ENCODE data around the gene EAPP.
"Not testable (repeated sequence)": the region's sequence is repeated elsewhere in the genome, so short reads cannot be mapped to it uniquely, and the experiment has no call there.

Gene EAPP

GRCh38 chr14:34539407-34540180 lies at the start of gene EAPP:
Gene EAPP (minus strand): TSS chr14:34539701. CDS start chr14:34539628, 73 bp downstream.
- DNase-seq = peak; percentile 97 to 99 (median 98)

GRCh38 chr14:34583525-34583924 lies 44.0 kb upstream of the EAPP start:
- peak in 1 of 42 donors; percentile 2 for DNase-seq
- intact Hi-C loops (cut with DNase I) = no loop called here

More at GRCh38 chr14:34539407-34540180, at the start of gene EAPP:
- intact Hi-C loops (cut with DNase I) = loop anchor here (5.0 kb wide), 1 partner anchor 77 kb away; the partner anchor contains the start of gene SPTSSA

- DNase-seq = peak in 1 of 42 donors; percentile 25
- intact Hi-C loops (cut with DNase I) = no loop called here
Measured at GRCh38 chr14:34582117-34582680, 42.7 kb upstream of the EAPP start.

GRCh38 chr14:34580381-34580780 lies 40.9 kb upstream of the EAPP start:
- peak in 3 of 42 donors; percentile 8 to 13 (median 9) for DNase-seq
- intact Hi-C loops (cut with DNase I) = no loop called here

- intact Hi-C loops (cut with DNase I) = no loop called here
- peak in 1 of 42 donors; percentile 12 for DNase-seq
Measured at GRCh38 chr14:34571771-34572170, 32.3 kb upstream of the EAPP start.

GRCh38 chr14:34569750-34570149 lies 30.2 kb upstream of the EAPP start:
- intact Hi-C loops (cut with DNase I) = no loop called here

GRCh38 chr14:34568803-34569202 lies 29.3 kb upstream of the EAPP start:
- DNase-seq = peak in 2 of 42 donors; percentile 7 to 28
- intact Hi-C loops (cut with DNase I) = no loop called here

More at GRCh38 chr14:34569750-34570149, 30.2 kb upstream of the EAPP start:
- no peak for DNase-seq

GRCh38 chr14:34562776-34563150 lies 23.3 kb upstream of the EAPP start:
- no peak for DNase-seq
- intact Hi-C loops (cut with DNase I) = no loop called here

- intact Hi-C loops (cut with DNase I); DNase-seq: not testable (repeated sequence)
Measured at GRCh38 chr14:34562037-34562775, 22.7 kb upstream of the EAPP start.

- DNase-seq; intact Hi-C loops (cut with DNase I): not testable (repeated sequence)
Measured at GRCh38 chr14:34556498-34556829, 17.0 kb upstream of the EAPP start.

- intact Hi-C loops (cut with DNase I) = not testable (repeated sequence)
Measured at GRCh38 chr14:34555583-34556497, 16.3 kb upstream of the EAPP start.

GRCh38 chr14:34554540-34555250 lies 15.2 kb upstream of the EAPP start:
- intact Hi-C loops (cut with DNase I) = no loop called here
- DNase-seq = peak in 4 of 42 donors; percentile 7 to 34 (median 24)

More at GRCh38 chr14:34555583-34556497, 16.3 kb upstream of the EAPP start:
- DNase-seq = not testable (repeated sequence)

- peak in 1 of 42 donors; percentile 29 for DNase-seq
- intact Hi-C loops (cut with DNase I) = not testable (repeated sequence)
Measured at GRCh38 chr14:34549276-34549966, 9.9 kb upstream of the EAPP start.

- intact Hi-C loops (cut with DNase I) = no loop called here
Measured at GRCh38 chr14:34548472-34548981, 9.0 kb upstream of the EAPP start.

GRCh38 chr14:34547136-34547520 lies 7.6 kb upstream of the EAPP start:
- DNase-seq; intact Hi-C loops (cut with DNase I): not testable (repeated sequence)

More at GRCh38 chr14:34548472-34548981, 9.0 kb upstream of the EAPP start:
- DNase-seq = peak in 1 of 42 donors; percentile 30

GRCh38 chr14:34546272-34547135 lies 7.0 kb upstream of the EAPP start:
- intact Hi-C loops (cut with DNase I); DNase-seq: not testable (repeated sequence)

All from head of caudate nucleus (tissue), 42 donors.